GM12891 (cell line): ENCODE data around the gene DPP7. TPM values are rescaled to one million over a fixed set of nuclear protein-coding genes. Genes with fewer than 3 reads are reported as not detected.

ENCODE experiments used
- DNase-seq: peaks from one replicate; pipeline ENCODE4 v3.0.0; 2011; ENCODE audit warnings: low spot score; ENCODE audit not compliant: insufficient read length
- FAIRE-seq: peaks from 2 replicates; lab custom pipeline; 2011; peaks lifted over from hg19 to GRCh38; lab: Jason Lieb, UNC
- PAX5 ChIP-seq: IDR thresholded peaks from 2 replicates; pipeline ENCODE4 v1.6.1; 2011; ENCODE audit warnings: low read length, moderate library complexity, mild to moderate bottlenecking; ENCODE audit not compliant: insufficient read depth, severe bottlenecking
- POLR2A ChIP-seq: IDR thresholded peaks from 2 replicates; pipeline ENCODE4 v1.6.1; 2011; ENCODE audit warnings: low read depth, low read length, control low read depth
- POLR2AphosphoS5 ChIP-seq: IDR thresholded peaks from 2 replicates; pipeline ENCODE4 v1.6.1; 2011; ENCODE audit warnings: low read depth, low read length, control low read depth
- POU2F2 ChIP-seq: IDR thresholded peaks from 2 replicates; pipeline ENCODE4 v1.6.1; 2011; ENCODE audit warnings: low read depth, mild to moderate bottlenecking, control low read depth, low read length, moderate library complexity
- SPI1 ChIP-seq: IDR thresholded peaks from 2 replicates; pipeline ENCODE4 v1.6.1; 2011; ENCODE audit warnings: low read depth, low read length, control low read depth
- TAF1 ChIP-seq: IDR thresholded peaks from 2 replicates; pipeline ENCODE4 v1.6.1; 2011; ENCODE audit warnings: low read depth, low read length, control low read depth
- polyA plus RNA-seq: library from polyadenylated mRNA; unstranded; fragments of >200 nt; gene quantifications from one replicate; pipeline ENCODE4 v1.2.1, GENCODE V29; 2012; ENCODE audit warnings: low read depth, missing spikeins, inconsistent platforms; ENCODE audit not compliant: missing spikeins

Gene DPP7
- polyA plus RNA-seq, result 118 TPM

DNA sequence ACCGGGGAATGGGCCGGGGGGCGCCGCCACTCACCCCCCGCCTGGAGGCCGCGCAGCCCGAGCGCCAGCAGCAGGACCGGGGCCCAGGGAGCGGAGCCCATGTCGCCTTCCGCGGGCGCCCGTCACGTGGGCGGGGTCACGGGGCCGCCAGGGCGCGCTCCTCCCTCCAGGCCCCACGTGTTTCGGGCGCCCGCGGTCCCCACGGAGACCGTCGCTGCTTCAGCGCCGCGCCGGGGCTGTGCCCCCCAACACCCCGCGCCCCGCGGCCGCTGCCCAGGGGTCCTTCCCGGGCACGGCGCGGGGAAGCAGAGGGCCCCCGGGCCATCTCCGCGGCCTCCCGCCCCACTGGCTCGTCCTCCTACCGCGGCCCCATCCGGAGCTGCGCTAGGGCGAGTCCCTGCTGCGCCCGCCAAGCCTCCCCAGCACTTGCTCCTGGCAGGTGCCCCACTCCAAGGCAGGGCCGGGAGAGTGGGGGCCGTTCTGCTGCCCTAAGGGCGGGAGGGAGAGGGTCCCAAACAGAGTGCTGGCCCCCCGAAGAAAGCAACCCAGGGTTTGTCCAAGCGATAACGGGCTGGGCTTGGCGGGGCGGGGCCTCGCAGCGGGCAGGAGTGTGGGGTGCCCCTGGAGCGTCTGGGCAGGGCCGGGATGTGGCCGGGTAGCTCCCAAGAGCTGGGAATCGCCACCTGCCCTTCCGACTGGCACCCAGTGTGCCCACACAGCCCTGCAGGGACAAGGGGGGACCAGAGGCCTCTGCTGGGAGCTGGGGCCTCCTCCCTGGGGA lies at the start of gene DPP7:
Gene DPP7, minus strand, starts transcription at position 121 of the 781 bp plus-strand sequence. Its CDS starts 20 bp downstream, at position 101.
- DNase-seq, result peak; percentile 97
- TF ChIP-seq TAF1 (no peak), POLR2A (0 out of 2 replicates have a peak, but pooled peaks have one; percentile 37)
- FAIRE-seq, result peak; percentile 85

DNA sequence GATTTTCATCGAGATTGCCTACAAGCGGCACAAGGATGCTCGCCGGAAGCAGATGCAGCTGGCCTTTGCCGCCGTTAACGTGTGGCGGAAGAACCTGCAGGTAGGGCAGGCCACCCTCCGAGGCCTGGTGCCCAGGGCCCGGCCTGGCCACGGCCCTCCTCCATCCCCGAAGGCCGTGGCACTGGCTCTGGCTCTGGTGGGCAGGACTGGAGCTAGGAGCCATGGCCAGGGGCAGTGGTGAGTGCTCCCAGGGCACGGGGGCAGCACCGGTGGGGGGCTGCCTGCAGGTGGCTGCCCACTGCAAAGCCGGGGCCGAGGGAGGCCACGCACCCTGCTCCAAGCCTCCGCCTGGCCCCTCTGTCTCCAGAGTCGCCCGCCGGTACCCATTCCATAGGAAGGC lies 49.3 kb upstream of the DPP7 start:
- FAIRE-seq, result no peak
- TF ChIP-seq POLR2A (no peak), SPI1 (no peak), PAX5 (no peak), TAF1 (no peak), POU2F2 (no peak), POLR2AphosphoS5 (no peak)

DNA sequence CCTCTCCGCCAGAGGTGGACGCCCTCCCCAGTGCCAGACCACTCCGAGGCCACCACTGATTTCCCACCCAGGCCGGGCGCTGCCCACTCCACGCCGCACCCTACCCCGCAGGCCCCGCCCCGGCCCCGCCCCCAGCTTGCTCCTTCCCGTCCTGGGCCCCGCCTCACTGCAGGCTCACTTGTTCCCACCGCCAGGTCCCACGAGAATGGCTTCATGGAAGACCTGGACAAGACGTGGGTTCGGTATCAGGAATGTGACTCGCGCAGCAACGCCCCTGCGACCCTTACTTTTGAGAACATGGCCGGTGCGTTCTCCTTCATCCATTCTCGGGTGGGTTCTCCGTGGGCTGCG lies 48.8 kb upstream of the DPP7 start:
- FAIRE-seq (no peak), DNase-seq (no peak)
- TF ChIP-seq POU2F2 (no peak), POLR2A (no peak), POLR2AphosphoS5 (no peak), PAX5 (no peak)

More for the DNA sequence above, 49.3 kb upstream of the DPP7 start:
- DNase-seq, result no peak

DNA sequence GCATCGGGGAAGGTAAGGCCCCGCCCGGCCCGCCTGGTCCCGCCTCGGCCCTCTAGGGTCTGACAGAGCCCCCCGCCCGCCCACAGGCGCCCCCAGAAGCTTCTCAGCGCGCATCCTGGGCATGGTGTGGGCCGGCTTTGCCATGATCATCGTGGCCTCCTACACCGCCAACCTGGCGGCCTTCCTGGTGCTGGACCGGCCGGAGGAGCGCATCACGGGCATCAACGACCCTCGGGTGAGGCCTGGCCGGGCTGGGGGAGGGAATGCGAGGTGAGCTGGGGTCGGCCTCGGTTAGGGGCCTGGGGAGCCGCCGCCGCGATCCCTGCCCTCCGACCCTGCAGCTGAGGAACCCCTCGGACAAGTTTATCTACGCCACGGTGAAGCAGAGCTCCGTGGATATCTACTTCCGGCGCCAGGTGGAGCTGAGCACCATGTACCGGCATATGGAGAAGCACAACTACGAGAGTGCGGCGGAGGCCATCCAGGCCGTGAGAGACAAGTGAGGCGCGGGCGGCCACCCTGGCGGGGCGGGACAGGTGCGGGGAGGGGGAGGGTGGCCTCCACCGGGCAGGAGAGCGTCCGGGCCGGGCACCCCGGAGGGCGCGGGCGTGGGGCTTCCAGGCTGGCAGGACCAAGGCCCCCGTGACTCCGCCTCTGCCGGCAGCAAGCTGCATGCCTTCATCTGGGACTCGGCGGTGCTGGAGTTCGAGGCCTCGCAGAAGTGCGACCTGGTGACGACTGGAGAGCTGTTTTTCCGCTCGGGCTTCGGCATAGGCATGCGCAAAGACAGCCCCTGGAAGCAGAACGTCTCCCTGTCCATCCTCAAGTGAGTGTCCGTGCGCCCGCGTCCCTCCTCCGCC lies 48.2 kb upstream of the DPP7 start:
- FAIRE-seq (no peak), DNase-seq (no peak)
- TF ChIP-seq PAX5 (no peak), POLR2AphosphoS5 (no peak), POU2F2 (no peak), POLR2A (no peak), TAF1 (no peak), SPI1 (no peak)

DNA sequence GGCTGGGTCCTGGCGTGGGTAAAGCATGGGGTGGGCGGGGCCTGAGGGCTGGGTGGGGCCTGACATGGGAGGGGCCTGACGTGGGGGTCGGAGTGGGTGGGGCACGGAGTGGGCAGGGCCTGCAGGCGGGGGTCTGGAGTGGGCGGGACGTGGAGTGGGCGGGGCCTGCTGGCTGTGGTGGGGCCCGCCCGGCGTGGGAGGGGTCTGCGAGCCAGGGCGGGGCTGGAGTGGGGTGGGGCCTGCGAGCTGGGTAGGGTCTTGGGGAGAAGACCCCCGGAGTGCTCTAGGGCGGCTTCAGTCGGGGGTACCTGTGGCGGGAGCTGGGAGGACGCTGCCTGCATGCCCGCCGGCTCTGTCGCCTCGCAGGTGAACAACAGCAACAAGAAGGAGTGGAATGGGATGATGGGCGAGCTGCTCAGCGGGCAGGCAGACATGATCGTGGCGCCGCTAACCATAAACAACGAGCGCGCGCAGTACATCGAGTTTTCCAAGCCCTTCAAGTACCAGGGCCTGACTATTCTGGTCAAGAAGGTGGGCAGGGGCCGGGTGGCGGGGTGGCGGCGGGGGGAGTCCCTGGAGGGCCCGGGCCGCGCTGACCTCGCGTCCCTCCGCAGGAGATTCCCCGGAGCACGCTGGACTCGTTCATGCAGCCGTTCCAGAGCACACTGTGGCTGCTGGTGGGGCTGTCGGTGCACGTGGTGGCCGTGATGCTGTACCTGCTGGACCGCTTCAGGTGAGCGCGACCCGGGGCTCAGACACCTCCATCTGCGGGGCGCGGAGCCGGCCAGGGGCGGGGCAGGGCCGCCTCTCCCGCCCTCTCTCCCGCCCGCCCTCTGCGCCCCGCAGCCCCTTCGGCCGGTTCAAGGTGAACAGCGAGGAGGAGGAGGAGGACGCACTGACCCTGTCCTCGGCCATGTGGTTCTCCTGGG lies 47.3 kb upstream of the DPP7 start:
- DNase-seq (no peak), FAIRE-seq (no peak)
- TF ChIP-seq SPI1 (no peak), TAF1 (no peak), PAX5 (no peak), POLR2AphosphoS5 (no peak), POLR2A (no peak), POU2F2 (no peak)

DNA sequence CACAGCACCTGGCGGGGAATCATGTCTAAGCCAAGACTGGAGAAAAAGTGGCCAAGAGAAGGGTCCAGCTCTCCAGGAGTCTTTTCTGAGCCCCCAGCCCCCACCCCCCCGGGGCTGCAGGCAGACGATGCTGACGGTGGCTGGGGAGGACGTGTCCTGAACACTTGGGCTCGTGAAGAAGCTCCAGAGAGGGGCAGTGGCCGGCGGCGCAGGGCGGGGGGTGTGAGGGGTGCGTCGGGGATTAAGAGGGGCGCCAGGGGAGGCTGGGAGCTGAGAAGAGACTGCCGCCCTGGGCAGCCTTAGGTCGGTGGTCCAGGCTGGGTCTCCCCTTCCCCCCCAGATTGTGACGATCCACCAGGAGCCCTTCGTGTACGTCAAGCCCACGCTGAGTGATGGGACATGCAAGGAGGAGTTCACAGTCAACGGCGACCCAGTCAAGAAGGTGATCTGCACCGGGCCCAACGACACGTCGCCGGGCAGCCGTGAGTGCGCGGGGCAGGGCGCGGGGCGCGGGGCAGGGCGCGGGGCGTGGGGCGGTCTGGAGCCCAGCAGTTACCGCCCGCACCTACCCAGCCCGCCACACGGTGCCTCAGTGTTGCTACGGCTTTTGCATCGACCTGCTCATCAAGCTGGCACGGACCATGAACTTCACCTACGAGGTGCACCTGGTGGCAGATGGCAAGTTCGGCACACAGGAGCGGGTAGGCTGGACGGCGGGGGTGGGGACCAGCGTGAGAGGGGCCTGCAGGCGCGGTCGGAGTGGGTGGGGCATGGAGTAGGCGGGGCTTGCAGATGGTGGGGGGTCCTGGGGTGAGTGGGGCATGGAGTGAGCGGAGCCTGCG lies 46.4 kb upstream of the DPP7 start:
- DNase-seq (no peak), FAIRE-seq (no peak)
- TF ChIP-seq POLR2A (no peak), POLR2AphosphoS5 (no peak)

DNA sequence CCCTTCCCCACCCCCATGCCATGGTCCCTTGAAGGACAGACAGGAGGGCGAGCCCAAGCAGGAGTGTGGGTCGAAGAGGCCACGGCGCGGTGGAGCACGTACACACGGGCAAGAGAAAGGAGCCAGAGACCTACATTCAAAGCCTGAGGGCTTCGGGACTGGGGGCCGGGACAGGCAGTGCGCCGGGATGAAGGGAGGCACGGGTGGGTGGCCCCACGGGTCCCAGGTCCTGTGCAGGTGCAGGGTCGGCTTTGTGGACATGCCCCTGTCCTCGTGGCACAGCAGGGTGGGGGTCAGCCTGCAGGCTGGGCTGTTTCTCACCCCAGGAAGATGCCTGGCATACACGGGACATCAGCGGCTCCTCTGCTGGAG lies 45.5 kb upstream of the DPP7 start:
- DNase-seq, result no peak
- TF ChIP-seq TAF1 (no peak), POLR2A (no peak), POU2F2 (no peak), SPI1 (no peak)
- FAIRE-seq, result no peak

DNA sequence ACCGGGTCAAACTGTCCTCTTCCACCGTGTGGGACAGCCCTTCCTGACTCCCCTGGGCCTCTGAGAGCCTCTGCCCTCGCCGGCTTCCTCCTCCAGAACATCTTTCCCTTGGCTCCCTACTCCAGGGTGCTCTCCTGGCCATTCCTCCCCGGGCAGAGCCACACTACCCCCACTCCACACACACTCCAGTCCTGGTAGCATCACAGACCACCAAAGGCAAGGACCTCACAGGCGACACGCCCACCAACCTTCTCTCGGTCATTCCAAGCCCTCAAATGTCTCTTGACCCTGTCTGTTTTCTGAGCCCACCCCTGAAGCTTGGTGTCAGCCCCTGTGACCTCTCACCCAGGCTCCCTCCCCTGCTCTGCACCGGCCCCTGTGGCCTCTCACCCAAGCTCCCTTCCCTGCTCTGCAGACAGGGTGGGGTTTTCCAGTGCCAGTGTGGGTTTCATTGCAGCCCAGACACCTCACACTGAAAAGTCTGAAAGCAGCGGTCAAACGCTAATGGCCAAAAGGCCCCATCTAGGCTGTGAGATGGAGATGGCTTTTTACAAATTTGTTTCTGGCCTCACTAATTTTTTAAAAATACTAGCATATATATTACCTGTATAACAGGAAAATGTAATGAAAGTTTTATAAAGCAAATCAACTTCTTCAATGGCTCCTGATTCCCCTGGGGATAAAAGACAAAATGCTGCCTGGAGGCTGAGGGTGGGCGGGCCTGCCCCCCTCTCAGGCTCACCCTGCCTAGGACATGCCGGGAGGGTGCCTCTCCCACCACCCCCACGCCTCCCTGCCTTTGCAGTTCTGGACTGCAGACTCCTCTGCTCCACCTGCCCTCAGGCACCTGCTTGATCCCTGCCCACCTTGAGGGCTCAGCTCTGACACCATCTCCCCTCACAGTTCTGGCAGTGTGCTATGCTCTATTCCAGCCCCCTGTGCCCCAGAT lies 44.8 kb upstream of the DPP7 start:
- no peak for DNase-seq
- TF ChIP-seq TAF1 (no peak), POU2F2 (no peak), POLR2AphosphoS5 (no peak), PAX5 (no peak), POLR2A (no peak), SPI1 (no peak)
- peak; percentile 5 for FAIRE-seq
